HepG2 (cell line): Measurements from ENCODE around the gene WBP1. TPM values are rescaled to one million over a fixed set of nuclear protein-coding genes. Genes with fewer than 3 reads are reported as not detected.

Experiments
- ARID2 ChIP-seq: sonication (generic); formaldehyde crosslinking; IDR thresholded peaks from 2 replicates; pipeline ENCODE4 v1.8.1; 2022; ENCODE audit warnings: mild to moderate bottlenecking, missing genetic modification reagents, borderline replicate concordance
- CBX2 ChIP-seq, 2 experiments: fragments of 200-600 bp in 1 of 2; sonication (generic); formaldehyde crosslinking in 1 of 2; IDR thresholded peaks; 2 replicates each; pipeline versions ENCODE4 v1.7.0 to v1.8.1; 2018 to 2022; ENCODE audit warnings: low read depth in 2 of 2, low read length in 1 of 2, mild to moderate bottlenecking in 1 of 2, missing genetic modification reagents in 1 of 2
- CSRNP2 ChIP-seq: sonication (generic); formaldehyde crosslinking; conservative IDR thresholded peaks from 2 replicates; pipeline ENCODE4 v1.8.0; 2022; ENCODE audit warnings: low read depth, missing genetic modification reagents
- HBP1 ChIP-seq: IDR thresholded peaks from 2 replicates; pipeline ENCODE4 v1.6.1; 2016; ENCODE audit warnings: low read depth, control low read depth
- JDP2 ChIP-seq: sonication (generic); formaldehyde crosslinking; IDR thresholded peaks from 2 replicates; pipeline ENCODE4 v1.8.1; 2022; ENCODE audit warnings: missing genetic modification reagents, borderline replicate concordance
- KLF16 ChIP-seq, 2 experiments: sonication (generic) in 1 of 2; formaldehyde crosslinking in 1 of 2; IDR thresholded peaks; 2 replicates each; pipeline versions ENCODE4 v1.6.1 to v1.8.0; 2016 to 2023; ENCODE audit warnings: missing genetic modification reagents in 2 of 2, missing compliant biosample characterization in 1 of 2
- KMT2A ChIP-seq: sonication (generic); formaldehyde crosslinking; IDR thresholded peaks from 2 replicates; pipeline ENCODE4 v1.4.0; 2020; ENCODE audit warnings: missing genetic modification reagents
- MEF2D ChIP-seq: sonication (generic); formaldehyde crosslinking; IDR thresholded peaks from 2 replicates; pipeline ENCODE4 v1.5.1; 2020; ENCODE audit warnings: mild to moderate bottlenecking, missing genetic modification reagents
- ONECUT2 ChIP-seq: sonication (generic); formaldehyde crosslinking; IDR thresholded peaks from 2 replicates; pipeline ENCODE4 v1.4.0; 2020; ENCODE audit warnings: missing genetic modification reagents
- SIN3A ChIP-seq: IDR thresholded peaks from 2 replicates; pipeline ENCODE4 v1.6.1; 2011; ENCODE audit warnings: low read depth, mild to moderate bottlenecking, control low read depth, low read length, borderline replicate concordance
- SMARCE1 ChIP-seq: fragments of 450-650 bp; IDR thresholded peaks from 2 replicates; pipeline ENCODE4 v1.6.1; 2017; ENCODE audit warnings: borderline replicate concordance
- TOPORS ChIP-seq: sonication (generic); formaldehyde crosslinking; IDR thresholded peaks from 2 replicates; pipeline ENCODE4 v1.8.0; 2023; ENCODE audit warnings: mild to moderate bottlenecking, missing genetic modification reagents
- ZKSCAN5 ChIP-seq: sonication (generic); formaldehyde crosslinking; IDR thresholded peaks from 2 replicates; pipeline ENCODE4 v1.5.1; 2020; ENCODE audit warnings: mild to moderate bottlenecking, missing genetic modification reagents
- ZMYM3 ChIP-seq: sonication (generic); formaldehyde crosslinking; IDR thresholded peaks from 2 replicates; pipeline ENCODE4 v1.5.1; 2020; ENCODE audit warnings: mild to moderate bottlenecking, missing genetic modification reagents
- ZNF225 ChIP-seq: sonication (generic); formaldehyde crosslinking; IDR thresholded peaks from 2 replicates; pipeline ENCODE4 v1.4.0; 2020; ENCODE audit warnings: mild to moderate bottlenecking, missing genetic modification reagents
- ZNF292 ChIP-seq: sonication (generic); formaldehyde crosslinking; IDR thresholded peaks from 2 replicates; pipeline ENCODE4 v1.8.1; 2022; ENCODE audit warnings: mild to moderate bottlenecking, low read depth, missing genetic modification reagents, borderline replicate concordance
- ZNF343 ChIP-seq: sonication (generic); formaldehyde crosslinking; IDR thresholded peaks from 2 replicates; pipeline ENCODE4 v1.4.0; 2020; ENCODE audit warnings: mild to moderate bottlenecking, missing genetic modification reagents
- ZNF354B ChIP-seq: sonication (generic); formaldehyde crosslinking; IDR thresholded peaks from 2 replicates; pipeline ENCODE4 v1.8.0; 2022; ENCODE audit warnings: mild to moderate bottlenecking, missing genetic modification reagents
- ZNF781 ChIP-seq: sonication (generic); formaldehyde crosslinking; IDR thresholded peaks from 2 replicates; pipeline ENCODE4 v1.5.1; 2020; ENCODE audit warnings: borderline replicate concordance, mild to moderate bottlenecking, missing genetic modification reagents; ENCODE audit errors: not compliant biosample characterization
- ZNF841 ChIP-seq: sonication (generic); formaldehyde crosslinking; IDR thresholded peaks from 2 replicates; pipeline ENCODE4 v1.8.1; 2023; ENCODE audit warnings: missing genetic modification reagents, borderline replicate concordance
- ZNF883 ChIP-seq: sonication (generic); formaldehyde crosslinking; IDR thresholded peaks from 2 replicates; pipeline ENCODE4 v1.5.1; 2020; ENCODE audit warnings: mild to moderate bottlenecking, missing genetic modification reagents; ENCODE audit errors: not compliant biosample characterization
- polyA plus RNA-seq, 8 experiments: library from polyadenylated mRNA; depleted of rRNA in 3 of 8; stranded (reverse) in 7 of 8; unstranded in 1 of 8; fragments of >200 nt; fragmentation: Illumina TruSeq in 4 of 8; extraction: Trizol in 4 of 8; gene quantifications; 2 replicates each; pipeline versions ENCODE4 v1.2.1 to v1.2.3, GENCODE V29; 2011 to 2016; ENCODE audit warnings: low read depth in 4 of 8, missing spikeins in 1 of 8, mixed read lengths in 1 of 8; ENCODE audit not compliant: insufficient read depth in 1 of 8
- total RNA-seq, 5 experiments: library from RNA; depleted of rRNA; stranded (reverse); fragments of >200 nt; fragmentation: Illumina TruSeq; extraction: Trizol; gene quantifications; 2 replicates each; pipeline ENCODE4 v1.2.3, GENCODE V29; 2016; ENCODE audit warnings: low read depth in 1 of 5
- TF ChIP-seq, protein P1 (sequence below): sonication (generic); formaldehyde crosslinking; IDR thresholded peaks from 2 replicates; pipeline ENCODE4 v1.8.1; 2023; ENCODE audit warnings: mild to moderate bottlenecking, inconsistent platforms, moderate library complexity, missing genetic modification reagents, borderline replicate concordance
- TF ChIP-seq, protein P2 (sequence below): sonication (generic); formaldehyde crosslinking; IDR thresholded peaks from 2 replicates; pipeline ENCODE4 v1.5.1; 2020; ENCODE audit warnings: mild to moderate bottlenecking, moderate library complexity, missing genetic modification reagents

The WBP1 gene
- total and polyA plus RNA-seq, 2 of the 13 experiments (the other 11 are each of a cell fraction or from before 2014, with no cell fraction given) = 38.8 to 85.7 TPM

DNA sequence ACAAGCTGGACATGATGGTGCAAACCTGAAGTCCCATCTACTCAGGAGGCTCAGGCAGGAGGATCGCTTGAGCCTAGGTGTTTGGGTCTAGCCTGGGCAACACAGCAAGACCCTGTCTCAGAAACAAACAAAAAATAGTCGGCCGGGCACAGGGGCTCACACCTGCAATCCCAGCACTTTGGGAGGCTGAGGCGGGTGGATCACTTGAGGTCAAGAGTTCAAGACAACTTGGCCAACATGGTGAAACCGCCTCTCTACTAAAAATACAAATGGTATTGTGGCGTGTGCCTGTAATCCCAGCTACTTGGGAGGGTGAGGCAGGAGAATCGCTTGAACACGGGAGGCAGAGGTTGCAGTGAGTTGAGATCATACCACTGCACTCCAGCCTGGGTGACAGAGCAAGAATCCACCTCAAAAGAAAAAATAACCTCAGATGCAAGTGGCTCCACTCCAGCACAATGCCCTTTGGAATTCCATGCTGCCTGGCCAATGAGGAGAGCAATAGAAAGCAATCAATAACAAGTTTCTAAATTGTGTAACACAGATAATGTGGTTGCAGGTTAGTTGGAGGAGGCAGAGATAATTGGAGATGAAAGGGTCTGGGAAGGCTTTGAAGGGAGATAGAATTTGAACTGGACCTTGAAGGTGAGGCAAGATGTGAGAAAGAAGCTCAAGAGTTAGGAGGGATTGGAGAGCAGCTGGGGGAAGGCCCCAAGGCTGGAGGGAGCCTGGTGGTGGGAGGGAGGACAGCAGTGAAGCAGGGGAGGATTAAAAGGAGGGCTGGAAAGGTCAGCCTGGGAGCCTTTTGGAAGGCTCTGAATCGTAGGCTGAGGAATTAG lies 30.6 kb downstream of the WBP1 start (continued):
- TF ChIP-seq HBP1 (CRISPR knock-in tag) (no peak), ZKSCAN5 (CRISPR knock-in tag) (no peak), SMARCE1 (no peak), ZNF343 (CRISPR knock-in tag) (no peak), MEF2D (CRISPR knock-in tag) (peak; percentile 44; the same call in 1 of the 2 replicates), ZNF225 (no peak), KLF16 (CRISPR knock-in tag; IDR thresholded peaks at IDR 0.05) (peak in 1 of 2 experiments; percentile 70; a peak in 1 of 4 replicates), ZNF883 (CRISPR knock-in tag) (peak; percentile 51), ZNF841 (CRISPR knock-in tag) (peak; percentile 86), ZNF354B (CRISPR knock-in tag) (0 out of 2 replicates have a peak, but pooled peaks have one; percentile 33), ZNF781 (peak; percentile 42), TOPORS (CRISPR knock-in tag) (0 out of 2 replicates have a peak, but pooled peaks have one; percentile 61), JDP2 (CRISPR knock-in tag) (peak; percentile 81; the same call in 1 of the 2 replicates), CSRNP2 (CRISPR knock-in tag) (peak; percentile 65; the same call in 1 of the 2 replicates), SIN3A (no peak), CBX2 (IDR thresholded peaks at IDR 0.05; ENCODE audit: low read depth, low read length) (no peak), CBX2 (CRISPR knock-in tag; IDR thresholded peaks at IDR 0.05; ENCODE audit: low read depth) (no peak), KMT2A (CRISPR knock-in tag) (no peak; the same call in 1 of the 2 replicates), ZNF292 (CRISPR knock-in tag) (peak; percentile 82; the same call in 1 of the 2 replicates), ARID2 (CRISPR knock-in tag) (peak; percentile 72; the same call in 1 of the 2 replicates), ONECUT2 (peak; percentile 99), ZMYM3 (CRISPR knock-in tag) (peak; percentile 72)
- TF ChIP-seq, protein P1, sequence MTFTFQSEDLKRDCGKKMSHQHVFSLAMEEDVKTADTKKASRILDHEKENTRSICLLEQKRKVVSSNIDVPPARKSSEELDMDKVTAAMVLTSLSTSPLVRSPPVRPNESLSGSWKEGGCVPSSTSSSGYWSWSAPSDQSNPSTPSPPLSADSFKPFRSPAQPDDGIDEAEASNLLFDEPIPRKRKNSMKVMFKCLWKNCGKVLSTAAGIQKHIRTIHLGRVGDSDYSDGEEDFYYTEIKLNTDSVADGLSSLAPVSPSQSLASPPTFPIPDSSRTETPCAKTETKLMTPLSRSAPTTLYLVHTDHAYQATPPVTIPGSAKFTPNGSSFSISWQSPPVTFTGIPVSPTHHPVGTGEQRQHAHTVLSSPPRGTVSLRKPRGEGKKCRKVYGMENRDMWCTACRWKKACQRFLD (CRISPR knock-in tag) = 0 out of 2 replicates have a peak, but pooled peaks have one; percentile 18
- TF ChIP-seq, protein P2, sequence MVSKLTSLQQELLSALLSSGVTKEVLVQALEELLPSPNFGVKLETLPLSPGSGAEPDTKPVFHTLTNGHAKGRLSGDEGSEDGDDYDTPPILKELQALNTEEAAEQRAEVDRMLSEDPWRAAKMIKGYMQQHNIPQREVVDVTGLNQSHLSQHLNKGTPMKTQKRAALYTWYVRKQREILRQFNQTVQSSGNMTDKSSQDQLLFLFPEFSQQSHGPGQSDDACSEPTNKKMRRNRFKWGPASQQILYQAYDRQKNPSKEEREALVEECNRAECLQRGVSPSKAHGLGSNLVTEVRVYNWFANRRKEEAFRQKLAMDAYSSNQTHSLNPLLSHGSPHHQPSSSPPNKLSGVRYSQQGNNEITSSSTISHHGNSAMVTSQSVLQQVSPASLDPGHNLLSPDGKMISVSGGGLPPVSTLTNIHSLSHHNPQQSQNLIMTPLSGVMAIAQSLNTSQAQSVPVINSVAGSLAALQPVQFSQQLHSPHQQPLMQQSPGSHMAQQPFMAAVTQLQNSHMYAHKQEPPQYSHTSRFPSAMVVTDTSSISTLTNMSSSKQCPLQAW (CRISPR knock-in tag) = peak; percentile 77; the same call in 1 of the 2 replicates
